GM19452 (cell line): Measurements from ENCODE around the gene WDR75.
"Not testable (repeated sequence)": the region's sequence is repeated elsewhere in the genome, so short reads cannot be mapped to it uniquely, and the experiment has no call there.

Source experiments
- ATAC-seq: cut with Tn5 transposase; IDR thresholded peaks from one replicate; pipeline ENCODE4 v1.9.1; 2021; ENCODE audit not compliant: unreplicated experiment

Gene WDR75

GRCh38 chr2:189439342-189439741 lies 1.9 kb upstream of the WDR75 start:
- ATAC-seq: no peak

GRCh38 chr2:189440644-189440946 lies 679 bp upstream of the WDR75 start:
- peak; percentile 36 for ATAC-seq

GRCh38 chr2:189441709-189442074 lies 418 bp downstream of the WDR75 start:
- no peak for ATAC-seq

GRCh38 chr2:189442468-189442867 lies 1.2 kb downstream of the WDR75 start:
- ATAC-seq: no peak

GRCh38 chr2:189444322-189444721 lies 3.0 kb downstream of the WDR75 start:
- ATAC-seq: peak; percentile 24

- no peak for ATAC-seq
Observed at GRCh38 chr2:189446780-189447179, 5.5 kb downstream of the WDR75 start.

GRCh38 chr2:189454009-189454408 lies 12.7 kb downstream of the WDR75 start:
- ATAC-seq: no peak

- ATAC-seq: no peak
Observed at GRCh38 chr2:189465076-189465475, 23.8 kb downstream of the WDR75 start.

- no peak for ATAC-seq
Observed at GRCh38 chr2:189465478-189465877, 24.2 kb downstream of the WDR75 start.

- ATAC-seq: no peak
Observed at GRCh38 chr2:189466046-189466445, 24.8 kb downstream of the WDR75 start.

GRCh38 chr2:189466656-189467055 lies 25.4 kb downstream of the WDR75 start:
- ATAC-seq: no peak

GRCh38 chr2:189467160-189467559 lies 25.9 kb downstream of the WDR75 start:
- ATAC-seq: no peak

GRCh38 chr2:189467593-189467992 lies 26.3 kb downstream of the WDR75 start:
- no peak for ATAC-seq

GRCh38 chr2:189474526-189474925 lies 33.3 kb downstream of the WDR75 start:
- ATAC-seq: no peak

- no peak for ATAC-seq
Observed at GRCh38 chr2:189477756-189478155, 36.5 kb downstream of the WDR75 start.

GRCh38 chr2:189478289-189478688 lies 37.0 kb downstream of the WDR75 start:
- not testable (repeated sequence) for ATAC-seq

GRCh38 chr2:189481071-189481470 lies 39.8 kb downstream of the WDR75 start:
- no peak for ATAC-seq

- no peak for ATAC-seq
Observed at GRCh38 chr2:189483571-189483970, 42.3 kb downstream of the WDR75 start.

- no peak for ATAC-seq
Observed at GRCh38 chr2:189483980-189484740, 42.9 kb downstream of the WDR75 start.

- ATAC-seq: no peak
Observed at GRCh38 chr2:189485146-189485545, 43.9 kb downstream of the WDR75 start.

GRCh38 chr2:189486237-189486770 lies 45.0 kb downstream of the WDR75 start:
- ATAC-seq: no peak

- ATAC-seq: no peak
Observed at GRCh38 chr2:189487283-189488007, 46.2 kb downstream of the WDR75 start.

GRCh38 chr2:189488008-189488310 lies 46.7 kb downstream of the WDR75 start:
- no peak for ATAC-seq
